Head of caudate nucleus (tissue), 42 donors: ENCODE data around the gene MYO3B.

Experiments used
- DNase-seq, 42 donors: peaks; one replicate each; pipeline versions ENCODE4 v3.0.0 to v3.0.0-alpha.2; 2020 to 2021; ENCODE audit warnings: mixed read lengths in 7 of 42
- intact Hi-C: fragments of 100-400 bp; cut with DNase I; formaldehyde crosslinking; loops from one replicate; pipeline ENCODE4 v1.15.0; 2022

The MYO3B gene

GRCh38 chr2:170224692-170225294, 46.8 kb downstream of the MYO3B start:
- intact Hi-C loops, result no loop called here
- DNase-seq, result peak in 16 of 42 donors; percentile 14 to 54 (median 32)

DNA sequence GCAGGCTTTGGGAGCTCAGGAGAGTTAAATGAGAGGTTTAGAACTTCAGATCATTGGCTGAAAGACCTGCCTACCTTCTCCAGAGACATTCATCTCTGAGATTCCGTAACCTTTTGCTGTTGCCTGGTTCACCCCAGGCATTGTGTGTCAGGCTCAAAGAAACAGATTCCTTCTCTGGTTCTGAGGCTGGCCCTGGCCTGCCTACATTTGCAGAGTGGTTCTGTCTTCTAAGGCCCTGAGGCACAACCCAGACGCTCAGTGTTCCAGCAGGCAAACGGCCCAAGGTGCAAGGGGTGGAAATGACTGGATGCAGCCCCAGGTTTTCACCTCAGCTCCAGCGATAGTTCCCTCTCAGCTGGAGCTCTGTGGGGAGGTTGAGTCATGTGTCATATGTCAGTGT, 48.3 kb downstream of the MYO3B start:
- intact Hi-C loops, result no loop called here
- DNase-seq, result no peak

DNA sequence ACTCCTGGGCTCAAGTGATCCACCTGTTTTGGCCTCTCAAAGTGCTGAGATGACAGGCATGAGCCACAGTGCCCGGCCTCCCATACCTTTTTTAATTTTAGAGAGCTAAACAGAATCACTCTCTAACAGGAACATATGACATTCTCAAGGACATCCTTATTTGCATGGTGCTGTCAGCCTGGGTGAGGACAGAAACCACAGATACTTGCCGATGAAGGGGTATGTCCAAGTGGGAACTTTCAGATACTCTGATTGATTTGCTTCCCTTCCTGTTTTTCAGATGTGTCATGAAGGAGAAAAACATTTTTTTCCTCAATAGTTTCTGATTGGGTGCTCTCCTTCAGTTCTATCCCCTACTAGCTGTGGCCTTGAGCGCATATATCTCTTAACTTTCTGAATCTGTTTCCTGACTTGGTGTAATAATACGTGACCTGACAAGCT, 49.6 kb downstream of the MYO3B start:
- DNase-seq, result no peak
- intact Hi-C loops, result no loop called here

GRCh38 chr2:170227951-170228350, 50.0 kb downstream of the MYO3B start:
- no peak for DNase-seq
- intact Hi-C loops, result no loop called here

DNA sequence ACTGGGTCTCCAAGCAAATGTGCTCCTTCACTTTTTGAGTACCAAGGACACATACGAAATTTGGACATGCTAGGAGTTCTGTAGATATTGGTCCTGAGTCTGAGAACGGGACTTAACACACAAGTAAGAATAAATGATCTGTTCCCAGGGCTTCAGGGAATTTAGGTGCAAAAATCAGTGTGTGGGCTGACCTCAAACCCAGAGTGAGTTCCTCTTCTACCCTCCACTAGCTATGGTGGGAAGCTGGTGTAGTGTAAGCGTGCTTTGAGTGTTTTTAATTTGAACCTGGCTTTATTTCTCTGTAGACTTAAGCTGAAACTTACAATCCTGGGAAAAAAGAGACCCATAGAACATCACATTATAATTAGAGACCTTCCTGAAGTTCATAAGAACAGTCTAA, 50.5 kb downstream of the MYO3B start:
- intact Hi-C loops, result no loop called here
- no peak for DNase-seq

GRCh38 chr2:170229125-170229524, 51.2 kb downstream of the MYO3B start:
- no peak for DNase-seq
- intact Hi-C loops, result no loop called here

DNA sequence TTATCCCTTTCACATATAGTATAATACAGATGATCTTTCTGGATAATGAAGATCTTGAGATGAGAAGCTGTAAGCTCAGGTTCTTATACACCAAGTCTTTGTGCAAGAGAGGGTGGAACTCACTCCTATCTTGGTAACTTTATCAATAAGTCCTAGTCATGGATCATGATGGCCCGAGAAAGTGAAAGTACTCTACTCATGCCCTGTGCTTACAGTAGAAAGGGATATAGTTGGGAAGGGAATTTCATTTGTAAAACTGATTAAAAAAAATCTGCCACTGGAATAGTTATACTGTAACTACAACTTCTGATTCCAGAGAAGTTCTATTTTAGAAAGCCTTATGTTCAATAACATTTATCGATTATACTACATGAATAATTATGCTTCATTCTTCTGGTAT, 51.8 kb downstream of the MYO3B start:
- DNase-seq, result no peak
- intact Hi-C loops, result no loop called here

DNA sequence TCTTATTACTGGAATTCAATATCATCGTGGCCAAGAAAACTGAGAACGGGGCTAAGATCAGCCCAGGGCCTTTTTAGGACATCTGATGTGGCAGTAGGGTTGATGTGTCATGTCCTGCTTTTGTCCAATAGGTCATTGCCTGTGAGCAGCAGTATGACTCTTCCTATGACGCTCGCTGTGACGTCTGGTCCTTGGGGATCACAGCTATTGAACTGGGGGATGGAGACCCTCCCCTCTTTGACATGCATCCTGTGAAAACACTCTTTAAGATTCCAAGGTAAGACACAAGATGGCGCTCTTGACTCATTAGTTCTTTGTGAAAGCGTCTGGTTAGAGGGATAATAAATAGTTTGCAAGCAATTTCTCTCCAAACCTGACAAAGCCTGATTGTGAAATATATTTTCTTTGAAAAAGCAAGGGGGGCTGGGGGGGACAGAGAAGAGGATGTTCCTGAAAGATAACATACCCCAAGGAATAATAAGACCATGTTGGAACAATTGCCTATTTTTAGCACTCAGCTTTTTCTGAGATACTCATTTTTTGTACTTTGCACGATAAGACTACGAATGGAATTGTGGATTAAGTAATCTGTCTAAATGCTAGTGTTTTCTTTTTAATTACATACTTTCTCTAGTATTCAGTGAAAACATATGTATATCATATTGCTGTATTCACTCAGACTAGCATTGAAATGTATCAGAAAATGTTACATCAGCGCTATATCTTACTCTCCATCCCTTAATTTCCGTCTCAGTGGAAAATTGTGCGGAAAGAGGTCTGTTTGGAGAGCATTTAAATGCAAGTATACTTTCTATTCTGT, 58.1 kb downstream of the MYO3B start:
- intact Hi-C loops, result loop anchor here (5.0 kb wide), 1 partner anchor 581 kb away; the partner anchor contains the start of gene GAD1
- DNase-seq, result peak in 13 of 42 donors; percentile 20 to 74 (median 44)

DNA sequence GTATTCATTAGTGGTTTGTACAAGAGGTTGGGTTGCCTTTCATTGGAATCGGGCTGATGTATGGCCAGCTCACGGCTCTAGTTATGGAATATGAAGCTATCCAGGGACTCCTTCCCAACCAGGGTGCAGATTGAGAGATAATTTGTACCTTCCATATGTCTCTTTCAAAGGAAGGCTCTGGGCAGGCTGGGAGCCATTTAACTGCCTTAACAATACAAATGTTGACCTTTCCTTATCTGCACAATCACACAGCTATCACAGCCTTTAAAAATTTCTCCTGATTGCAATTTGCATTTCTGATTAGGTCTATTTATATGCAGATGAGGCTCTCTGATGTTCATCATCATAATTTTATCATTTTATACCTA, 58.7 kb downstream of the MYO3B start:
- intact Hi-C loops, result loop anchor here (5.0 kb wide), 1 partner anchor 581 kb away; the partner anchor contains the start of gene GAD1
- DNase-seq, result no peak

DNA sequence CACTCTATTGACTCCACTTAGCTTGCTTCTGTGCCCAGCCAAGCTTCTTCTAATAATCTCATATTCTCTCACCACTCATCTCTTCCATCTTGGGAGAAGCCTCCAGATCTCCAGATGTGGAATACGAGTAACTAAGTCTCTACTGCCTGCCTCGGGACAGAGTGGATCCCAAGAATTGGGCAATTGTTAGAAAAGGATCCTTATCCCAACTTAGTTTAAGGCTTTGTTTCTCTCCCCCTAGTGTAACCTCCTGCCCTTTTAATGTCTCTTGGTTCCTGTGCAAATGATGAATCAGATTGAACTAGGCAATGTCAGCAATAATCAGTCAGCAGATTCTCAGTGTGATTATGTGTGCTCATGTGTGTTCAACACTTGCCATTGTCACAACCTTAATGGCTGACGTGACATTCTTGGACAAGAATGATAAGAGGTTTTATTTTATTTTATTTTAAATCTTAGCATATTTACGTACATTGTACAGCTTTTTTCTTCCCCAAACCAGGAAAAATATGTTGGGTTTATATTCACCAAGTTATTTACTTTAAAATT, 59.7 kb downstream of the MYO3B start:
- DNase-seq, result no peak
- intact Hi-C loops, result loop anchor here (5.0 kb wide), 1 partner anchor 580 kb away; the partner anchor contains the start of gene GAD1

GRCh38 chr2:170238776-170239175, 60.8 kb downstream of the MYO3B start:
- intact Hi-C loops, result loop anchor here (5.0 kb wide), 1 partner anchor 579 kb away; the partner anchor contains the start of gene GAD1
- peak in 10 of 42 donors; percentile 16 to 60 (median 33) for DNase-seq

GRCh38 chr2:170240629-170241028, 62.7 kb downstream of the MYO3B start:
- intact Hi-C loops, result no loop called here
- no peak for DNase-seq

GRCh38 chr2:170241756-170242155, 63.8 kb downstream of the MYO3B start:
- intact Hi-C loops, result no loop called here
- DNase-seq, result peak in 29 of 42 donors; percentile 12 to 80 (median 39)

DNA sequence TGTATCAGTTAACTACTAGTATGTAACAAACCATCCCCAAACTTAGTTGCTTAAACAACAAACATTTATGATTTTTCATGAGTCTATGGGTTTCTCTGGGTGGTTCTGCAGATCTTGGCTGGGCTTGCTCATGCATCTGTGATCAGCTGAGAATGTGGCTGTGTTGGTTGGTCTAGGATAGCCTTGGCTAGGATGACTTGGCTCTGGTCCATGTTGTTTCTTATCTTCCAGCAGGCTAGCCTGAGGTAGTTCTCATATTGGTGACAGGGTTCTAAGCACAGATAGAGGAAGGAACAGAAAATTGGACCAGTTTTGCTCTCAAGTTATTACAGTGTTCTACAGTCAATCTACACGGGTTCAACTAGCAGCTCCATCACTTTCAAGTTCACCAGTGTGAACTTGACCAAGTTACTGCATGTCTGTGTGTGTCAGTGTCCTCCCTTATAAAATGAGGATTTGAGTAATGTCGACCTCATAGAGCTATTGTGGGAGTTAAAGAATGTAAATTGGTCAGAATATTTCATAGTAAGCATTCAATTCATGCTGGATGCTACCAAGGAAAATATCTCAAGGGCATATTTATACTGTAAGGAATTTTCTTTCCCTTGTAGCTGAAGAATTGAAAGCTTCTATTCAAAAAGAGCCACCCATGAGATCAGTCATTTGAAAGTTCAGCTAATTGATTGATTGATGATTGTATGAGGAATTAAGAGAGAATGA, 65.3 kb downstream of the MYO3B start:
- DNase-seq, result no peak
- intact Hi-C loops, result no loop called here

- no peak for DNase-seq
- intact Hi-C loops, result no loop called here
These were observed 66.0 kb downstream of the MYO3B start for GRCh38 chr2:170243898-170244297.

GRCh38 chr2:170244555-170244954, 66.6 kb downstream of the MYO3B start:
- DNase-seq, result no peak
- intact Hi-C loops, result no loop called here

GRCh38 chr2:170245312-170245711, 67.4 kb downstream of the MYO3B start:
- DNase-seq, result no peak
- intact Hi-C loops, result no loop called here

GRCh38 chr2:170247333-170247732, 69.4 kb downstream of the MYO3B start:
- no peak for DNase-seq
- intact Hi-C loops, result no loop called here

GRCh38 chr2:170247882-170248393, 70.0 kb downstream of the MYO3B start:
- intact Hi-C loops, result no loop called here
- no peak for DNase-seq
